ENCODE data around the gene SLC25A25. TPM values are rescaled to one million over a fixed set of nuclear protein-coding genes. Genes with fewer than 3 reads are reported as not detected.
A peak's percentile ranks its signal among the peaks of the same experiment; 100 is the strongest.

SLC25A25 gene
- total and polyA plus RNA-seq, 8 donors: 7.9 to 37.1 (median 13.6) TPM

GRCh38 chr9:128101231-128101661 is 33.2 kb downstream of the SLC25A25 start:
- Histone ChIP-seq H3K4me3 (peak overlapping the region in 2 of 4 donors; percentile 50 to 66), H3K4me1 (peaks cover 59 to 98% (median 83%) of the 10 kb centered on the region in 4 donors), H3K27ac (peak overlapping the region in 4 of 5 donors; percentile 91 to 97 (median 94)), H3K27me3 (no peaks in the 10 kb centered on the region), H3K36me3 (peaks cover 48 to 56% (median 54%) of the 10 kb centered on the region in 4 donors), H3K9me3 (no peaks in the 10 kb centered on the region)
- TF ChIP-seq POLR2A (IDR thresholded peaks at IDR 0.05) (no peak), CTCF (IDR thresholded peaks at IDR 0.05) (no peak), EP300 (IDR thresholded peaks at IDR 0.05) (no peak), POLR2AphosphoS5 (IDR thresholded peaks at IDR 0.05) (no peak)
- no peak for DNase-seq
- WGBS, 5 donors: 80 to 85% (median 80%) methylated on average over 12 of the region's 12 CpGs
- intact Hi-C loops (cut with DNase I; ENCODE audit: low total_unique reads): no loop called here

GRCh38 chr9:128101690-128102089 is 33.7 kb downstream of the SLC25A25 start:
- H3K27ac ChIP-seq: peak overlapping the region in 4 of 5 donors; percentile 91 to 97 (median 94)
- no peaks in the 10 kb centered on the region for H3K9me3 ChIP-seq
- peaks cover 59 to 98% (median 84%) of the 10 kb centered on the region in 4 donors for H3K4me1 ChIP-seq
- peaks cover 53 to 60% (median 58%) of the 10 kb centered on the region in 4 donors for H3K36me3 ChIP-seq
- no peaks in the 10 kb centered on the region for H3K27me3 ChIP-seq
- peak in 2 of 3 donors; percentile 28 to 30 for TF ChIP-seq POLR2AphosphoS5 (IDR thresholded peaks at IDR 0.05)
- TF ChIP-seq POLR2A (IDR thresholded peaks at IDR 0.05): no peak
- WGBS, 5 donors: 61 to 73% (median 70%) methylated on average over 20 of the region's 20 CpGs
- intact Hi-C loops (cut with DNase I; ENCODE audit: low total_unique reads): no loop called here
- DNase-seq: peak in 1 of 2 donors; percentile 65
- peak overlapping the region in 2 of 4 donors; percentile 50 to 66 for H3K4me3 ChIP-seq

- peaks cover 58 to 65% (median 63%) of the 10 kb centered on the region in 4 donors for H3K36me3 ChIP-seq
- DNase-seq: no peak
- peak overlapping the region in 1 of 4 donors; percentile 50 for H3K4me3 ChIP-seq
- whole genome bisulfite sequencing, 5 donors: 84 to 88% (median 86%) methylated on average over 12 to 13 of the region's 13 CpGs
- intact Hi-C loops (cut with DNase I; ENCODE audit: low total_unique reads): no loop called here
- no peak for TF ChIP-seq POLR2A (IDR thresholded peaks at IDR 0.05)
- no peak for TF ChIP-seq CTCF (IDR thresholded peaks at IDR 0.05)
- TF ChIP-seq EP300 (IDR thresholded peaks at IDR 0.05): no peak
- TF ChIP-seq POLR2AphosphoS5 (IDR thresholded peaks at IDR 0.05): no peak
- H3K4me1 ChIP-seq: peaks cover 58 to 98% (median 83%) of the 10 kb centered on the region in 4 donors
- H3K27me3 ChIP-seq: no peaks in the 10 kb centered on the region
- H3K9me3 ChIP-seq: no peaks in the 10 kb centered on the region
- peak overlapping the region; percentile 69 to 97 (median 93) for H3K27ac ChIP-seq
These were observed 34.2 kb downstream of the SLC25A25 start for GRCh38 chr9:128102196-128102595.

GRCh38 chr9:128102861-128103588 is 35.0 kb downstream of the SLC25A25 start:
- peaks cover 50 to 90% (median 81%) of the 10 kb centered on the region in 4 donors for H3K4me1 ChIP-seq
- intact Hi-C loops (cut with DNase I; ENCODE audit: low total_unique reads): no loop called here

More at GRCh38 chr9:128102861-128103588, 35.0 kb downstream of the SLC25A25 start:
- DNase-seq: peak in 1 of 2 donors; percentile 90
- Histone ChIP-seq H3K36me3 (peaks cover 66 to 74% (median 72%) of the 10 kb centered on the region in 4 donors), H3K9me3 (no peaks in the 10 kb centered on the region), H3K27ac (peak overlapping the region; percentile 69 to 97 (median 93)), H3K27me3 (no peaks in the 10 kb centered on the region), H3K4me3 (peak overlapping the region in 1 of 4 donors; percentile 1)
- 48 to 75% (median 52%) methylated on average over 16 to 23 of the region's 23 CpGs for WGBS, 5 donors
- TF ChIP-seq POLR2AphosphoS5 (IDR thresholded peaks at IDR 0.05) (peak in 2 of 3 donors; percentile 60 to 73), CTCF (IDR thresholded peaks at IDR 0.05) (no peak)
